ENCODE measurements around the gene SSRP1. TPM values are rescaled to one million over a fixed set of nuclear protein-coding genes. Genes with fewer than 3 reads are reported as not detected.

The SSRP1 gene
- total and polyA plus RNA-seq, 2 of the 4 experiments (the other 2 are of a cell fraction) = 106 to 146 TPM

DNA sequence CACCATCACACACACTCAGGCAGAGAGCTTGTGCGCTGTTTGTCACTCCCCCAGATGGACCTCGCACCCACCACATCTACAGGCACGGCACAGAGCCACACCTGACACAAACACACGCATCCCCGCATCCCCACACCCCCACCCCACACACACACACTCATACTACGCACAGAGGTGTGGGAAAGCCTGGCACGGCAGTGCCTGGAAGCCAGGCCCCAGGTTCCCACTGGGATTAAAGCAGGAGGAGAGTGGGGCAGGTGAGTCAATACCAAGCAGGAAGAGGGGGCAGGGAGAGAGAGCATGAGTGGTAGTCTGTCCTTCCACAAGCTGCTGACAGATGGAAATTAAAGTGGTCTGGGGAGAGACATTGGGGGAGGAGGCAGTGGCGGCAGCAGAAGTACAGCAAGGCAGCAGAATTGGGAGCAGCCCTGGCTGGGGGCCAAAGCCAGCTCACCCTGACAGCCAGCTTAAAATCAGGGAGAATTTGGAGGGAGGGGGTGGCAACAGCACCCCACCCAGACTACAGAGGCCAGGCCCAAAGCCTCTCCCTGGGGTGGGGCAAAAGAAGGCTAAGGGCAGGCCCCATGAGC is 31.6 kb downstream of the SSRP1 start:
- Histone ChIP-seq H3K36me3 (ENCODE audit: control insufficient read depth, insufficient read depth, low read length) (peaks cover 73% of the 10 kb centered on the region), H2AK5ac (ENCODE audit: low read depth, low read length) (no peak overlapping the region), H3K79me1 (ENCODE audit: low read depth in 1 of 2, low read length in 2 of 2) (peaks cover 27 to 71% of the 10 kb centered on the region in 2 experiments), H4K8ac (ENCODE audit: low read depth in 2 of 2, low read length in 2 of 2) (peak overlapping the region in 1 of 2 experiments; percentile 10; a peak in 1 of 4 replicates), H3K9me3 (ENCODE audit: control insufficient read depth, insufficient read depth, low read length) (peaks cover 10% of the 10 kb centered on the region), H4K20me1 (ENCODE audit: insufficient read depth, low read length) (peaks cover 52% of the 10 kb centered on the region), H3K56ac (ENCODE audit: extremely low read depth, insufficient read depth, low read length) (no peak overlapping the region), H4K5ac (ENCODE audit: low read depth, low read length) (no peak overlapping the region), H3K9ac (ENCODE audit: low read depth, low read length) (no peak overlapping the region), H2AK9ac (replicated peaks; ENCODE audit: low read depth, low read length, poor library complexity) (no peak overlapping the region), H3K14ac (replicated peaks; ENCODE audit: low read depth, low read length) (no peak overlapping the region), H3K27me3 (ENCODE audit: control insufficient read depth, insufficient read depth, low read length) (no peaks in the 10 kb centered on the region), H2BK120ac (ENCODE audit: low read depth, low read length) (no peak overlapping the region), H3K4me3 (ENCODE audit: insufficient read depth, low read depth, low read length) (no peak overlapping the region), H3K23ac (ENCODE audit: low read depth, low read length) (no peak overlapping the region), H3K4ac (ENCODE audit: low read depth, low read length) (no peak overlapping the region; the same call in 1 of the 2 replicates), H3K4me1 (ENCODE audit: control insufficient read depth, insufficient read depth, low read length) (peaks cover 24% of the 10 kb centered on the region), H3K9me1 (ENCODE audit: insufficient read depth, low read length) (peaks cover 36% of the 10 kb centered on the region), H2BK15ac (ENCODE audit: low read depth, low read length) (no peak overlapping the region), H2AFZ (replicated peaks; ENCODE audit: low read length, poor library complexity) (no peak overlapping the region), H2BK5ac (ENCODE audit: low read depth, low read length, poor library complexity, severe bottlenecking) (no peak overlapping the region), H3K4me2 (ENCODE audit: low read depth, low read length) (no peak overlapping the region; the same call in 1 of the 2 replicates), H2BK20ac (ENCODE audit: low read depth, low read length) (no peak overlapping the region), H3K27ac (ENCODE audit: insufficient read depth, low read length) (no peak overlapping the region), H3K18ac (ENCODE audit: low read depth, low read length) (no peak overlapping the region), H4K91ac (ENCODE audit: insufficient read depth, low read depth, low read length) (no peak overlapping the region)
- ATAC-seq (ENCODE audit: low read depth) (no peak; the same call in 1 of the 2 replicates), DNase-seq (no peak)
- POLR2A ChIA-PET (ENCODE audit: unreplicated experiment) = no interaction called here
- CTCF ChIA-PET = no interaction called here
- dilution Hi-C loops (cut with HindIII; ENCODE audit: low sequenced_read_pairs, unreplicated experiment) = no loop called here
- intact Hi-C loops (cut with micrococcal nuclease) = no loop called here
- 80% methylated on average over 1 of the region's 8 CpGs; no CpG with 5 or more reads in 1 of the 2 experiments for WGBS, 2 experiments (ENCODE audit: extremely low coverage in 2 of 2, insufficient read length in 1 of 2)
- no TSS peak for BruUV-seq (replicated peaks)
- in situ Hi-C loops (cut with MboI; ENCODE audit: low sequenced_read_pairs) = no loop called here
- TF ChIP-seq RAD21 (IDR thresholded peaks at IDR 0.05; ENCODE audit: low read length) = no peak
- no peak for TF ChIP-seq MAFK (IDR thresholded peaks at IDR 0.05; ENCODE audit: low read depth, low read length)
- TF ChIP-seq NFE2L2 (IDR thresholded peaks at IDR 0.05; ENCODE audit: low read depth, low read length) = no peak
- no peak for TF ChIP-seq BHLHE40 (IDR thresholded peaks at IDR 0.05; ENCODE audit: low read depth, low read length)
- TF ChIP-seq, protein P1, sequence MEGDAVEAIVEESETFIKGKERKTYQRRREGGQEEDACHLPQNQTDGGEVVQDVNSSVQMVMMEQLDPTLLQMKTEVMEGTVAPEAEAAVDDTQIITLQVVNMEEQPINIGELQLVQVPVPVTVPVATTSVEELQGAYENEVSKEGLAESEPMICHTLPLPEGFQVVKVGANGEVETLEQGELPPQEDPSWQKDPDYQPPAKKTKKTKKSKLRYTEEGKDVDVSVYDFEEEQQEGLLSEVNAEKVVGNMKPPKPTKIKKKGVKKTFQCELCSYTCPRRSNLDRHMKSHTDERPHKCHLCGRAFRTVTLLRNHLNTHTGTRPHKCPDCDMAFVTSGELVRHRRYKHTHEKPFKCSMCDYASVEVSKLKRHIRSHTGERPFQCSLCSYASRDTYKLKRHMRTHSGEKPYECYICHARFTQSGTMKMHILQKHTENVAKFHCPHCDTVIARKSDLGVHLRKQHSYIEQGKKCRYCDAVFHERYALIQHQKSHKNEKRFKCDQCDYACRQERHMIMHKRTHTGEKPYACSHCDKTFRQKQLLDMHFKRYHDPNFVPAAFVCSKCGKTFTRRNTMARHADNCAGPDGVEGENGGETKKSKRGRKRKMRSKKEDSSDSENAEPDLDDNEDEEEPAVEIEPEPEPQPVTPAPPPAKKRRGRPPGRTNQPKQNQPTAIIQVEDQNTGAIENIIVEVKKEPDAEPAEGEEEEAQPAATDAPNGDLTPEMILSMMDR (conservative IDR thresholded peaks at IDR 0.05; ENCODE audit: low read depth, low read length) = no peak
